GM12801 (cell line): ENCODE measurements around the gene RFX7.

ENCODE experiments used
- TF ChIP-seq, protein P1 (sequence below): IDR thresholded peaks from one replicate; pipeline ENCODE4 v1.5.1; 2011; ENCODE audit warnings: control low read depth; ENCODE audit not compliant: insufficient read length; ENCODE audit errors: extremely low read depth

RFX7 gene

DNA sequence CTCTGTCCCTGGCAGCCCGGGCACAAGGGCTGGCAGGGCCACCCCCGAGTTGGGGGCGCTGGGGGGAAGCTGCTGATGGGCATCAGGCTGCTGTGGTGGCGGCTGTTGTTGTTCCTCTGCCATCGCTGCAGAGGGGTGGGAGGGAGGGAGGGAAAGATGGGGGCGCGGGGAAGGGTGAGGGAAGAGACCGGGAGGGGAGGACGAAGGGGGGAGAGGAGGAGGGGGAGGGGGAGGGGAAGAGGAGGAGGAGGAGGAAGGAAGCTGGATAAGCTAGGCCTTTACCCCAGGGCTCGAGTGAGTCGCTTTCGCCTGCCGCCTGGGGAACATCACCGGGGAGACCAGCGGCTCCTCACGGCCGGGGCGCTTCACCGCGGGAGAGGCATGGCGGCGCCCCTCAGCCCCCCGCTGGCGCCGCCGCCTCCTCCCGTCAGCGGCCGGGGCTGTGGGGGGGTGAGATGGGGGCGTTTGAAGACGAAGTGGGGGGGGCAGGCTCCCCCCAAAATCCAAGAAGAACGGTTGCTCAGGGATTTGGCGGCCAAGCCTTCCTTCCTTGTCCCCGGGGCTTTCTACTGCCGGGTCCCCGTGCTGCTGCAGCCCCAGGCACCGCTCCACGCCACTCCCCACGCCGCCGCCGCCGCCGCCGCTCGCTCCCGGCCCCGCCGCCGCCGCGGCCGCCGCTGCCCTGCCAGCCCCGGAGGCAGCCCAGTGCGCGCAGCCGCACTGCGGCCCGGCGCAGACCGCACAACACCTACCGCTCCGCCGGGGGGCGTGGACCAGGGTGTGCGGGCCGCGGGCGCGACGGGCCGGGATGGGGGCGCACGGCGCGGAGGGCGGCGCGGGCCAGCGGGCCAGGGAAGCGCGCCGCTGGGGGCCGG, at the start of gene RFX7:
TSS of gene RFX7 (minus strand) at position 717 of the 875 bp plus-strand sequence. CDS start at position 123, 594 bp downstream.
- TF ChIP-seq, protein P1, sequence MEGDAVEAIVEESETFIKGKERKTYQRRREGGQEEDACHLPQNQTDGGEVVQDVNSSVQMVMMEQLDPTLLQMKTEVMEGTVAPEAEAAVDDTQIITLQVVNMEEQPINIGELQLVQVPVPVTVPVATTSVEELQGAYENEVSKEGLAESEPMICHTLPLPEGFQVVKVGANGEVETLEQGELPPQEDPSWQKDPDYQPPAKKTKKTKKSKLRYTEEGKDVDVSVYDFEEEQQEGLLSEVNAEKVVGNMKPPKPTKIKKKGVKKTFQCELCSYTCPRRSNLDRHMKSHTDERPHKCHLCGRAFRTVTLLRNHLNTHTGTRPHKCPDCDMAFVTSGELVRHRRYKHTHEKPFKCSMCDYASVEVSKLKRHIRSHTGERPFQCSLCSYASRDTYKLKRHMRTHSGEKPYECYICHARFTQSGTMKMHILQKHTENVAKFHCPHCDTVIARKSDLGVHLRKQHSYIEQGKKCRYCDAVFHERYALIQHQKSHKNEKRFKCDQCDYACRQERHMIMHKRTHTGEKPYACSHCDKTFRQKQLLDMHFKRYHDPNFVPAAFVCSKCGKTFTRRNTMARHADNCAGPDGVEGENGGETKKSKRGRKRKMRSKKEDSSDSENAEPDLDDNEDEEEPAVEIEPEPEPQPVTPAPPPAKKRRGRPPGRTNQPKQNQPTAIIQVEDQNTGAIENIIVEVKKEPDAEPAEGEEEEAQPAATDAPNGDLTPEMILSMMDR: no peak

DNA sequence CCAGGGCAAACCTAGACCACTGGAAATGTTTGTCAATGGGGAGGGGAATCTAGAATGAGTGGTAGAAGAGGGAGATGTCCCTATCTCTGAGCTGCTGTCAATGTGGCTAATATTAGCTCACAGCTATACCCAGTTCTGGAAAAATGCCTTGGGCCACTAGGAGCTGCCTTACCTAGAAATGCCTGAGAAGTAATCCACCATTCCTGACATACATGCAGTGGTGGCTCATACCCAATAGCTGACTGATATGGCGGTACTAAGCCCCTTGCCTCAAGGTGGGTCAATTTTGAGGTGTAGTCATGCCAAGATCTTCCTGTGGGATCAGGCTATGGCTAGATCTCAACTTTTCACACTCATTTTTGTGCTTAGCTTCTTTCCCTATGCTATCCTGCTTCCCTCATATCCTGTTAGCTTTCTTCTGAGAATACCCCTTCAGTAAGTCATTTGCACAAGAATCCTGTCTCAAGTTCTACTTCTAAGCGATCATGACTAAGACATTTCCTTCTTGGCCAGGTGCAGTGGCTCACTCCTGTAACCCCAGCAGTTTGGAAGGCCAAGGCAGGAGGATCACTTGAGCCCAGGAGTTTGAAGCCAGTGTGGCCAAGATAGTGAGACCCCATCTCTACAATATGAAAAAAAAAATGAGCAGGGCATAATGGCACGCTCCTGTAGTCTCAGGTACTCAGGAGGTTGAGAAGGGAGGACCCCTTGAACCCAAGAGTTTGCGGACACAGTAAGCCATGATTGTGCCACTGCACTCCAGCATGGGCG, 49.1 kb upstream of the RFX7 start:
- TF ChIP-seq, protein P1: no peak

DNA sequence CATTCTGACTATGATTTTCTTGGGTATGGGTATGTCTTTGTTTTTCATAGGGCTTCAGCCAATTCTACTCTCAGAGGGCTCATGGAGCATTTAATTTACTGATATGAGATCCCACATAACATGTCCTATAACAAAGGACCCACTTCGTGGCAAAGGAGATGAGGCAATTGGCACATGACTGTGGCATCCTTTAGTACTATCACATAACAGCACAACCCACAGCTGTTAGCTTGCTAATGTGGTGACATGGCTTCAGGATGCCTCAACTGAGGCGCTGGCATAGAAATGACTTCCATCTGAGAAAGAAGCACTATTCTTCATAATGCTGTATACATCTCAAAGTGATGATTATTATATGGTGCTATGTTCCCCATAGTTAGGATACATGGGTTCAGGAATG, 48.1 kb upstream of the RFX7 start:
- TF ChIP-seq, protein P1: no peak

DNA sequence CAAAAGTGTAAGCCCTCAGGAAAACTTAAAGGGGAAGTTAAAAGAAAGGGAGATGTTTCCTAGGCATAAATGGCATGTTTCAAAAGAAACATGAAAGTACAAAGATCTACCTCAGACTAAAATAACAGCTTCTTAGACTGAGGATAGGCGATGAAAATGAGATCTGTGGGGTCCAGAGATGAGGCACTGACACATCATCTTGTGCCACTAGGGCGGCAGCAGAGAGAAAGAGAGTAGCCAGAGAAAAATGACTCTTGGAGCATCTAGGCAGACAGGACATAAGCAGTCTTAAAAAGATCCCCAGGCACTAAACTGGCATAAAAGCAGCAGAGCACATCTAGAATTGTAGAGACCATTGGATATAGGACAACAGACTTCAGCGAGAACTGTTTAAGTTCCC, 42.5 kb upstream of the RFX7 start:
- TF ChIP-seq, protein P1: no peak

DNA sequence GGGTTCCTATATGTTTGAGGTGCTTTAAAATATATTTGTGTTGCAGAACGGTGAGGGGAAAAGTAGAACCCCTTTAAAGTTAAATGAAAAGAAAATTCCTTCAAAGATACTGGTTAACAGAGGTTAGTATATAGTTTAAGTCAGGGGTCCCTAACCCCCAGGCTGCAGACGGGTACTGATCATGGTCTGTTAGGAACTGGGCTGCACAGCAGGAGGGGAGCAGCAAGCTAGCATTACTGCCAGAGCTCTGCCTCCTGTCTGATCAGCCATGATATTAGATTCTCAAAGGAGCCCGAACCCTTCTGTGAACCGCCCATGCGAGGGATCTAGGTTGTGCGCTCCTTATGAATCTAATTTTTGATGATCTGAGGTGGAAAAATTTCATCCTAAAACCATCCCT, 37.5 kb upstream of the RFX7 start:
- TF ChIP-seq, protein P1: no peak

DNA sequence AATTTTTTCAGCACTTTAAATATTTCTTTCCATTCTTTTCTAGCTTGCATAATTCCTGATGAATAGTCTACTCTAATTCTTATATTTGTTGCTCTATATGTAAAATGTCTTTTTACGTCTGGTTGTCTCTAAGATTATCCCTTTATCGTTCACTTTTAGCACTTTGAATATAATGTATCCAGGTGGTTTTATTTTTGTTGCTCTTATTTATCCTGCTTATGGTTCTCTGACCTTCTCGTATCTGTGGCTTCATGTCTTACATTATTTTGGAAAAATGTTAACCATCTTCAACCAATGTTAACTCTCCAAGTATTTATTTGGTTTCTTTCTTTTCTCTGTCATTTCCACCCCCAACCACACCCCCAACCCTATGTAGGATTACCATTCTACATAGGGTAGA, 30.0 kb upstream of the RFX7 start:
- TF ChIP-seq, protein P1: no peak

DNA sequence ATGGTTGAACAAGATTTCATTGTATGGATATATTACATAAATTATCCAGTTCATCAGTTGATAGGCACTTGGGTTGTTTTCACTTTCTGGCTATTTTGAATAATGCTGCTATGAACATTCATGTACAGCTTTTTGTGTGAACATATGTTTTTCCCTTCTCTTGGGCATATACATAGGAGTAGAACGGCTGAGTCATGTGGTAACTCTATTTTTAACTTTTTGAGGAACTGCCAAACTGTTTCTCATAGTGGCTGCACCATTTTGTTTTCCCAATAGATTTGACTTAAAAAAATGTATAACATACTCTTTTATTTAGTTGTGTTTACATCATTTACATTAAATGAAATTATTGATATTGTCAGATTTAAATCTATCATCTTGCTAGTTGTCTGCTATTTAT, 28.8 kb upstream of the RFX7 start:
- TF ChIP-seq, protein P1: no peak
